Measurements from ENCODE around the gene UCP2.
A peak's percentile ranks its signal among the peaks of the same experiment; 100 is the strongest.

Gene UCP2

GRCh38 chr11:73968356-73968966 is 14.2 kb downstream of the UCP2 start:
- DNase-seq, result no peak

GRCh38 chr11:73965764-73966121 is 16.9 kb downstream of the UCP2 start:
- no peak for DNase-seq

GRCh38 chr11:73965076-73965763 is 17.4 kb downstream of the UCP2 start:
- no peak for DNase-seq

- no peak for DNase-seq
Measured at GRCh38 chr11:73963861-73964260, 18.8 kb downstream of the UCP2 start.

GRCh38 chr11:73962101-73962705 is 20.4 kb downstream of the UCP2 start:
- no peak for DNase-seq

- no peak for DNase-seq
Measured at GRCh38 chr11:73961321-73961720, 21.3 kb downstream of the UCP2 start.

GRCh38 chr11:73958521-73959141 is 24.0 kb downstream of the UCP2 start:
- no peak for DNase-seq

- no peak for DNase-seq
Measured at GRCh38 chr11:73957654-73958361, 24.8 kb downstream of the UCP2 start.

GRCh38 chr11:73956876-73957653 is 25.6 kb downstream of the UCP2 start:
- no peak for DNase-seq

GRCh38 chr11:73951797-73952196 is 30.8 kb downstream of the UCP2 start:
- DNase-seq, result no peak

- DNase-seq, result no peak
Measured at GRCh38 chr11:73950869-73951710, 31.6 kb downstream of the UCP2 start, which contains the start of gene DNAJB13. Gene DNAJB13 (plus strand): TSS chr11:73951026. CDS start chr11:73951070, 44 bp downstream.

GRCh38 chr11:73949912-73950311 is 32.7 kb downstream of the UCP2 start:
- DNase-seq, result no peak

GRCh38 chr11:73949246-73949645 is 33.4 kb downstream of the UCP2 start:
- DNase-seq, result no peak

GRCh38 chr11:73946798-73947458 is 35.7 kb downstream of the UCP2 start:
- peak; percentile 44 for DNase-seq

GRCh38 chr11:73945396-73945795 is 37.2 kb downstream of the UCP2 start:
- DNase-seq, result no peak

- DNase-seq, result no peak
Measured at GRCh38 chr11:73944901-73945300, 37.7 kb downstream of the UCP2 start.

GRCh38 chr11:73944085-73944484 is 38.6 kb downstream of the UCP2 start:
- DNase-seq, result no peak

GRCh38 chr11:73942010-73942409 is 40.6 kb downstream of the UCP2 start:
- DNase-seq, result peak; percentile 85

GRCh38 chr11:73940801-73941570 is 41.7 kb downstream of the UCP2 start:
- no peak for DNase-seq

- peak; percentile 49 for DNase-seq
Measured at GRCh38 chr11:73939096-73939495, 43.5 kb downstream of the UCP2 start.
